ENCODE measurements around the gene OTULINL. TPM values are rescaled to one million over a fixed set of nuclear protein-coding genes. Genes with fewer than 3 reads are reported as not detected.

The OTULINL gene
- polyA plus RNA-seq, 1 of the 3 experiments (the other 2 are of a cell fraction), result 0.26 TPM

GRCh38 chr5:14560091-14560595 lies 21.4 kb upstream of the OTULINL start:
- Histone ChIP-seq H3K9me3 (no peaks in the 10 kb centered on the region), H4K20me1 (ENCODE audit: insufficient read depth) (no peaks in the 10 kb centered on the region), H3K27me3 (ENCODE audit: insufficient read depth) (no peaks in the 10 kb centered on the region; the same call in 1 of the 2 replicates), H3K9me2 (no peaks in the 10 kb centered on the region), H3K79me2 (ENCODE audit: insufficient read depth) (no peaks in the 10 kb centered on the region), H3F3A (replicated peaks; ENCODE audit: insufficient read depth) (no peaks in the 10 kb centered on the region), H3K36me3 (replicated peaks in 1 of 2; ENCODE audit: control insufficient read depth in 1 of 2, insufficient read depth in 2 of 2, low read length in 1 of 2) (no peaks in the 10 kb centered on the region), H2AFZ (ENCODE audit: low read depth) (no peak overlapping the region), H3K9ac (no peak overlapping the region), H3K4me2 (no peak overlapping the region), H3K4me1 (ENCODE audit: control insufficient read depth in 1 of 2, insufficient read depth in 2 of 2, low read depth in 1 of 2, low read length in 1 of 2) (no peaks in the 10 kb centered on the region), H3K4me3 (ENCODE audit: low read depth in 2 of 2, low read length in 1 of 2) (no peak overlapping the region), H3K27ac (ENCODE audit: low read depth in 2 of 2, low read length in 1 of 2) (no peak overlapping the region)
- ChIA-PET POLR2A (no interaction called here), CTCF (interaction anchor here (0.7 to 1.0 kb wide), 2 partner anchors 10 to 11 kb away, joined by 3 read pairs; no protein-coding TSS in a partner anchor)
- 72% methylated on average over 10 of the region's 10 CpGs for whole genome bisulfite sequencing (ENCODE audit: low lambda C conversion rate)
- TF ChIP-seq USF1 (IDR thresholded peaks at IDR 0.05; ENCODE audit: borderline replicate concordance, low read depth) (no peak), SMC3 (IDR thresholded peaks at IDR 0.05; ENCODE audit: low read depth, low read length) (no peak), MEF2A (IDR thresholded peaks at IDR 0.05; ENCODE audit: borderline replicate concordance, low read depth) (no peak), CHD2 (IDR thresholded peaks at IDR 0.05; ENCODE audit: low read length, partially characterized antibody) (no peak), IRF3 (IDR thresholded peaks at IDR 0.05; ENCODE audit: low read depth, low read length) (no peak), EZH2phosphoT487 (IDR thresholded peaks at IDR 0.05; ENCODE audit: borderline replicate concordance, low read depth) (no peak), USF2 (IDR thresholded peaks at IDR 0.05; ENCODE audit: borderline replicate concordance, low read depth, low read length) (no peak), RXRA (IDR thresholded peaks at IDR 0.05; ENCODE audit: borderline replicate concordance, low read depth) (no peak)
- no peak for DNase-seq

- no peaks in the 10 kb centered on the region for H3K9me2 ChIP-seq
- H2AFZ ChIP-seq (ENCODE audit: low read depth), result no peak overlapping the region
- no peaks in the 10 kb centered on the region for H3F3A ChIP-seq (replicated peaks; ENCODE audit: insufficient read depth)
- H3K4me3 ChIP-seq (ENCODE audit: low read depth in 2 of 2, low read length in 1 of 2), result no peak overlapping the region
- ChIA-PET POLR2A (no interaction called here), CTCF (no interaction called here)
- no peaks in the 10 kb centered on the region for H4K20me1 ChIP-seq (ENCODE audit: insufficient read depth)
- H3K4me2 ChIP-seq, result no peak overlapping the region
- H3K36me3 ChIP-seq (replicated peaks in 1 of 2; ENCODE audit: control insufficient read depth in 1 of 2, insufficient read depth in 2 of 2, low read length in 1 of 2), result no peaks in the 10 kb centered on the region
- no peaks in the 10 kb centered on the region for H3K9me3 ChIP-seq
- H3K9ac ChIP-seq, result no peak overlapping the region
- no peaks in the 10 kb centered on the region for H3K4me1 ChIP-seq (ENCODE audit: control insufficient read depth in 1 of 2, insufficient read depth in 2 of 2, low read depth in 1 of 2, low read length in 1 of 2)
- 35% methylated on average over 3 of the region's 3 CpGs for WGBS (ENCODE audit: low lambda C conversion rate)
- H3K27ac ChIP-seq (ENCODE audit: low read depth in 2 of 2, low read length in 1 of 2), result no peak overlapping the region
- H3K27me3 ChIP-seq (ENCODE audit: insufficient read depth), result no peaks in the 10 kb centered on the region; the same call in 1 of the 2 replicates
- DNase-seq, result no peak
- H3K79me2 ChIP-seq (ENCODE audit: insufficient read depth), result no peaks in the 10 kb centered on the region
- TF ChIP-seq PBX3 (IDR thresholded peaks at IDR 0.05) (no peak), USF1 (IDR thresholded peaks at IDR 0.05; ENCODE audit: borderline replicate concordance, low read depth) (no peak), GABPA (IDR thresholded peaks at IDR 0.05; ENCODE audit: low read depth) (no peak), MXI1 (IDR thresholded peaks at IDR 0.05; ENCODE audit: low read depth, low read length) (no peak), ELF1 (IDR thresholded peaks at IDR 0.05) (no peak), POLR2AphosphoS5 (IDR thresholded peaks at IDR 0.05; ENCODE audit: low read depth, low read length) (no peak), EZH2phosphoT487 (IDR thresholded peaks at IDR 0.05; ENCODE audit: borderline replicate concordance, low read depth) (no peak), FOXM1 (IDR thresholded peaks at IDR 0.05; ENCODE audit: low read depth) (no peak), CHD2 (IDR thresholded peaks at IDR 0.05; ENCODE audit: low read length, partially characterized antibody) (no peak), TEAD4 (IDR thresholded peaks at IDR 0.05; ENCODE audit: borderline replicate concordance, insufficient read depth) (no peak), MEF2A (IDR thresholded peaks at IDR 0.05; ENCODE audit: borderline replicate concordance, low read depth) (no peak), TCF12 (IDR thresholded peaks at IDR 0.05) (no peak), FOSL2 (IDR thresholded peaks at IDR 0.05; ENCODE audit: borderline replicate concordance, low read depth) (no peak), RCOR1 (IDR thresholded peaks at IDR 0.05; ENCODE audit: low read length) (no peak), IRF3 (IDR thresholded peaks at IDR 0.05; ENCODE audit: low read depth, low read length) (no peak), YY1 (IDR thresholded peaks at IDR 0.05; ENCODE audit: low read depth) (no peak)
Measured at GRCh38 chr5:14561741-14562140, 19.9 kb upstream of the OTULINL start.
